IPS-NIHi7 (cell line): Measurements from ENCODE around the gene GLCCI1.

ENCODE experiments used
- DNase-seq: peaks from one replicate; pipeline ENCODE4 v3.0.0; 2012; ENCODE audit warnings: mixed read lengths; ENCODE audit errors: extremely low spot score

GLCCI1 gene

DNA sequence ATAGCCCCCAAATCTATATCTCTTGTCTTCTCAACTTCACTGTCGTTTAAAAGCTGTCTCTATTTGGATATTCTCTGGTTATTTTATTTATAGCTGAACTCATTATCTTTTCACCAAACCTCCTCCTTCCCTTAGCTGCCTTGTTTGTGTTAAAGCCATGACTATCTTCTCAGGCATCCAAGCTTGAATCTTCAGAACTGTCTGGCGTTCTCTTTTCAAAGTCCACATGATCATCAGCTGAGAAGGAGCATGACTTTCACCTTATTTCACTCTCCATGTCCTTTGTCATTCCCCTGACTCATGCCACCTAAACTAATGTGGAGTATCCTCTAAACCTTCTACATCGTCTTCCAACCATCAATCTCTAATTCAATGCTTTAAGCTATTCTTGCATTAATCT lies 5.7 kb upstream of the GLCCI1 start:
- no peak for DNase-seq

DNA sequence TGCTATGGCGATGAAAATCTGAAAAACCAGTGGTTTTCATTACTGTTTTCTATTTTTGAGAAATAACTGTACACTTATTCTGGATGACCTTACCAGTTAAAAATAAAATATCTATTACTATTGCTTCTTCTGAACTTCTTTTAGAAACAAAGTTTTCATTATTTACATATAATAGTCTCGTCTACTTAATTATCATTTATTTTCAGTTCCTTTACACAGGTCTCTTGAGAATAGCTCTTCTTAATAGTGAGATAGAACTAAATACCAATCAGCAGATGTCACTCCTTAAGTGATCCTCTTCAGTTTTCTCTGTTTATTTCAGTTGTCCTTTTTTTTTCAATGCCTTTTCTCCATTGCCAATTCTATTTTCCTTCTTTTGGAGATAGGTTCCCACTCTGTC lies 4.3 kb upstream of the GLCCI1 start:
- no peak for DNase-seq

DNA sequence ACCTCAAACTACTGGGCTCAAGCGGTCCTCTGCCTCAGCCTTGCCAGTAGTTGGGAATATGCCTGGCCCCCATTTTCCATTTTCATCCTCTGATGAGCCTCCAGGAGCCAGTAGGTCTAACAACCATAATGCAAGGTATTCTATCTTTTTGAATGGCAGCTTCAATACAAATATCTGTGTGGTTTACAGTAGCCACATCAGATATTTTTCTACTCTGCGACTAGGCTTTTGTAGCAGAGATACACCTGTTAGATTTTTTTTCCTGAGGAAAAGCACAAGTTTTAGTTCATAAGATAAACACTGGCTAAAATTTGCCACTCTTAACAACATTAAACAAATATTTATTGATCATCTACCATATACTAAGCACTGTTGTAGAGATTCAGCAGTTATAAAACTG lies 3.9 kb upstream of the GLCCI1 start:
- DNase-seq: no peak

DNA sequence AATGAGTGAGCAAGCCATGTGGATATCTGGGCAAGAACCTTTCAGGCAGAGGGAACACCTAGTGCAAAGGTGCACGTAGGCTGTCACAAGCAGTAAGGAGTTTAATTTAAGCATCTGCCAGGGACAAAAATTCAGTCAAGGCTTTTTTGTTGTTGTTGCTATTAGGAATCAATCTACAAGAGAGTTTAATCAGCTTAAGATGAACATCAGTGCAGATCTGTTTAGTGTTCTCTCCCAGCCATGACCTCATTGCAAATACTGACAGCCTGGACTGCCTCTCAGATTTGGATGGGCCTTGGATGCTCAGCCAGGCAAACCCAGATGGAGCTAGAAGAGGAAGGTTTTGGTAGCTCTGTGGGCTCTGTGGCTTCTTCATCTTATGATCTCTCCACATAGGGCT lies 3.3 kb upstream of the GLCCI1 start:
- DNase-seq: no peak

DNA sequence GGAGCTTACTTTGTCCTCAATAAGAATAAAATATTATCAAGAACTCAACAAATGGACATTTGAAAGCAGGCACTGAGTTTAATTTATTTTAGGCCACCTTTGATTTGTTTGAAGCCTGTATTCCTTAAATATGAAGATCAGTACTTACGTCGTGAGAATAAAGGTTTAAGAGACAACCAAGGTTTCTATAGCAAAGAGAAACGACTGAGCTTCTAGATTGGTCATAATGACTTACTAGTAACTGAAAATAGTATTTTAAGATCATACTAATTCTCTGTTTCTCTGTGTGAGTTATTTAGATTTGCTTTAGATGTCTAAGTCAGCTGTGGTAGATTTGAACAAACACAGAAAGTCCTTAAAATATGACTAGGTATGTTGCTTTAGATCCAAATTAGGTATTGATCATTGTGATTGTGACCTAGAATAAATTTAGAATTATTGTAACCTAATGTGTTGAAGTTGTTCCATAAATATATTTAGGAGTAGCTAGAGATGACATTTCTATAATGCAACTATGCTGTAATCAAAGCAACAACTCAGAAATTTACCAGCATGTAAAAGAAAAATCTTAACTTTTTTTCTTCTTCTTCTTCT lies 2.4 kb upstream of the GLCCI1 start:
- no peak for DNase-seq

DNA sequence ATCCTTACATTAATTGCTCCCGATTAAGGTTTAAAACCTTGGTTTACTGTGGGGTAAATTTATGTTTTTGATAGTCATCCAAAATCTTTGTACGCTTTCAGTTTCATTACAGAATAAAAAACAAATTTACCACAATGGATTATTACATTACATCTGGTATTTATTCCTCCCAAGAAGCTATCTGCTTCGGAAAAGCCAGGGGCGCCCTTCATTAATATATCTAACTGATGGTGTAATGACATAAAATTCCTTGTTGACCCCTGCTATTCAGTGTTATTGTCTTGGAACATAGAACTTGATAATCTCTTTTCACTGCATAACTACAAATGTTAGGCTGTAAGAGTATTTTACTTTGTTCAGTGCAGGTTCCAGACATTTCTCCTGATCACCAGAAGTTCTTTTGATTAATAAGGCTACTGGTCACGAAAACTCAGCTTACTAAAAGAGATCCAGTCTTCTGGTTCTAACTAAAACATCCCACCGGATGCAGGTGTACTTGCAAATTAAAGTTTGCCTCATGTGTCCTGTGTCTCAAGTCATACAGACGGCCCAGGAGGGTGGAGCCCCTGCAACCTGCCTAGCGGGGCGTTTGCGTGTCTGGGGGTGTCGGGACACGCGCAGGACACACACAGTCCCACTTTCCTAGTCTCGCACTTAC lies 581 bp upstream of the GLCCI1 start:
- no peak for DNase-seq

DNA sequence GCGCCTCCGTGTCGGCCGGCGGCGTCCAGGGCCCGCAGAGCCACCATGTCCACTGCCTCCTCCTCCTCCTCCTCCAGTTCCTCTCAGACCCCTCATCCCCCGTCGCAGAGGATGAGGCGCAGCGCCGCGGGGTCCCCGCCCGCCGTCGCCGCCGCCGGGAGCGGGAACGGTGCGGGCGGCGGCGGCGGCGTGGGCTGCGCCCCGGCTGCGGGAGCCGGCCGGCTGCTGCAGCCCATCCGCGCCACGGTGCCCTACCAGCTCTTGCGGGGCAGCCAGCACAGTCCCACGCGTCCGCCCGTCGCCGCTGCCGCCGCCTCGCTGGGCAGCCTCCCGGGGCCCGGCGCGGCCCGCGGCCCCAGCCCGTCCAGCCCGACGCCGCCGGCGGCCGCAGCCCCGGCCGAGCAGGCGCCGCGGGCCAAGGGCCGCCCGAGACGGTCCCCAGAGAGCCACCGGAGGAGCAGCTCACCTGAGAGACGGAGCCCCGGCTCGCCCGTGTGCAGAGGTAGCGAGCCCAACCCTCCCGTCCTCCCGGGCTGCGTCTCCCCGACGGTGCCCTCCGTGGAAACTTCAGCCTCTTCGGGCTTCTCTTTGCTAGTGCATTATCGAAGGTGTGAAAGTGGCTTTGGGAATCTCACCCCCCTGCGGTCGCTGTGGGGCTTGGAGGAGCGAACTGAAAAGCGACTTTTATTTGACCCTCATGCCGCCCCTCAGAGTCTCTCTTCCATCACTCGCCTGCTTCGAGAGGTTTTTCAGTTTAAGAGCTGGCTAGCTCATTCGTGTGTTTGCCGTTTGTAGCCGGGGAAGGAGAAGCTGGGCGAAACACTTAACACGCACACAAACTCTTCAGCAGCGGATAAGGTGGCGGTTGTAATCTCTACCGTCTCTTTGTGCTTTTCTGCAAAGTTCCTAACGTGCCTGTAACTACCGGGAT lies 975 bp downstream of the GLCCI1 start:
- peak; percentile 32 for DNase-seq

DNA sequence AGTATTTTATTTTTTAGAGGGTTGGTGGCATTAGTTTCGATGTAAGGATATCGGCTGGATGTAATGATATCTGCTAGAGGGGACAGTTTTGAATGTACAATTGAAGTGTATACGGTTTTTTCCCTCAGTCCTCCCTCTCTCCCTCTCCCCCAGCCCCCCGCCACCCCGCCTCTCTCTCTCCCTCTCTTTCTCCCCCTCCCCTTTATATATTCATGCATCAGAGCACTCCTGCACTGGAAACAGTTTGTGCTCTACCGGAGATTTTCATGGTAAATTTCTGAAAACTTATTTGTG lies 1.6 kb downstream of the GLCCI1 start:
- DNase-seq: no peak

DNA sequence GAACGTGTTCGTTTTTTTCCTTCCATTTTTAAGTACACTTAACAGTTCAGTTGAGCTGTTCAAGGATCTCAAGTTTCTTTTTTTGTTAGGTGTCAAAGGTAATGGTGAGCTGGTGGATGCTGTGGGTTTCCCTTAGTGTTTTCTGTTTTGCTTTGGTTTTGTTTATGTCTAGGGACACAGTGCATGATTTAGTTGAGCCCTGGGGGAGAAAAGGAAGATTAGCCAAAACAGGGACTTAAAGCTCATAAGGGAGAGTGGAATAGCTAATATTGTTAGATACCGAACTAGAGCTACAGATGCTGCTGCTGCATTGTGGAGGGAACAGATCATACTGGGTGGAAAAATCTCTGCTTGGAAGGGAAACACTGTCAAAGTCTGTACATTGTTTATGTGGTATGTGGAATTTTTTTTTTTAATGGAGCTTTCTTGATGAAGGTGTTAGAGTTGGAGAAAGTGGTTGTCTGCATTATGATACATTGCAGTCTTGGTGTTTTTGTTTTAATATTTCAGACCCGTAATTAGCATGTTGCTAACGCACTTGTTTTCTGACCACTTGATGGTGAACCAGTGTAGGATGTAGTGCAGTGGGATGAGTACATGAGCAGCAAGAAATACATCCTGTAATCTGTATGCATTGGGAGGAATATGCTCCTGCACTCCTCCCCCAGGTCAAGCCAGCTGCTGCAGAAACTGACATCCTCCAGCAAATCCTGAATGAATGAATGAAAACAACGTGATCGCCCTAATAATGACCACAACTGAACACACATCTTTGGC lies 2.1 kb downstream of the GLCCI1 start:
- no peak for DNase-seq

DNA sequence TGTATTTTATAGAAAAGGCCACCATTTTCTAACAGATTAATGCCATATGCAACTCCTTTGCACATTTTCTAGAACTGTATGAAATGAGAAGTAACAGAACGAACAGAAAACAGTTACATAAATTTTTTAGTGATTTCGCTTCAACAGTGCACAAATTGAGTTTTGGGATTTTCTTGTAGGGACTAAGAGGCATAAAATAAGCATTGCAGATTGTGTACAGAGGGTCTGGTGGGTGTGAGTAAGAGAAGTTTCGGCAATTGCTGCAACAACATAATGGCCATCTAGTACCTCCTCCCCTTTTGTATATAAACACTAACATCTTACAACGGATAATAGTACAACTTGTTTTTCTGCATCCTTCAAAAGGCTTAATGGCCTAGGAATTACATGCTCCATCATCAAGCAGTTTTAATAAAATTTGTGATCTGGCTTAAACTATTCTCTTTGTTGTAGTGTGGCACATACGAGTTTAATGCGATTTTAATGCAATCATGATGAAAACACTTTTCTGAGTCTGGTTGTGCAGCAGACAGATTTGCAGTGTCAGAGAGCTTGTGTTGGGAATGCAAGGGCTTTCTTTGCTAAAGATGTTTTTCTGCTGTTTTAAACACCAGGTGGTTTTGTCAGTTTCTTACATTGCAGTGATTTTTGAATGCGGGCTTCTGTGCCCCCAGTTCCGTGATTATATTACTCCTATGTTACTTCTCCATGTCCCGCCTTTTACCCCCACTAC lies 2.9 kb downstream of the GLCCI1 start:
- DNase-seq: no peak

DNA sequence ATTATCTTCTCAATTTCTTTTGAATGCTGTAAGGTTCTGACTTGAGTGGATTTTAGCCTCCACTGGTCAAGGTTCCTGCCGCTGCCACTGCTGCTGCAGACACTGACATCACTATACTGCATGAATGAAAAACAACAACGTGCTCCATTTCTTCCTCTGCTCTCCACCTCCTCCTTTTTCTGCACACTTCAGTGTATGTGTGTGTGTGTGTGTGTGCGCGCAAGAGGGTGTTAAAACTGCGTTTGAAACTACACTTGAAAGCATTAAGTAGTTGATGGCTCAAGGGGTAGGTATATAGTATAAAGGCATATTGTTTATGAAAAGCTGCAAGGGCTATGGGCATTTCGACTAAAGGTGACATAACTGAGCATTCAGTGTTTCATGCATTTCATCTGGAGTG lies 3.5 kb downstream of the GLCCI1 start:
- no peak for DNase-seq

DNA sequence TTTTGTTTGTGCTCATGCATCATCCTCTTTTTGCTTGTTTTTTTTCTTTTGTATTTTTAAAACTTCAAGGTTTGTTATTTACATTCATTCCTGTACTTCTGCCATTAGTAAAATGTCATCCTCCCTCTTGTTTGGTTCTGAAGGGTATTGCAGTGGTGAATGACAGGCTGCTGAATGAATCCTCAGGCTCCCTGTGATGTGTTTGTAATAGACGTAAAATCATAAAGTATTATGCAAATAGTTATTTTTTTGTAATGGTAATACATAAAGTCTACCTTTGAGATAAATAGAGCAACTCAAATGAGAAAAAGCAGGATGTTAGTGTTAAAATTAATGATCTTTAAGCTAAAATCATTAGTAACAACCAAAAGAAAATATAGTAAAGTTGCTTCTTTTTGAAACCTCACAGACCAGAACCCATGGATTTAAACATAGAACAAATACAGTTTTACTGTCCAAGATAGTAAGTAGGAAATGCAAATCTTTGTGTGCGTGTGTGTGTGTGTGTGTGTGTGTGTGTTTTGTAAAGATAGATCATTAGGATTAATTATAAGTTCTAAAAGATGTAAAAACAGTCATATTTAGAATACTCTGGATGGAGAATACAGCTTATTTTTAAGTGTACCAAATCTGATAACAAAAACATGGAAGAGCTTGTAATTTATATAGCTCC lies 4.5 kb downstream of the GLCCI1 start:
- DNase-seq: no peak

DNA sequence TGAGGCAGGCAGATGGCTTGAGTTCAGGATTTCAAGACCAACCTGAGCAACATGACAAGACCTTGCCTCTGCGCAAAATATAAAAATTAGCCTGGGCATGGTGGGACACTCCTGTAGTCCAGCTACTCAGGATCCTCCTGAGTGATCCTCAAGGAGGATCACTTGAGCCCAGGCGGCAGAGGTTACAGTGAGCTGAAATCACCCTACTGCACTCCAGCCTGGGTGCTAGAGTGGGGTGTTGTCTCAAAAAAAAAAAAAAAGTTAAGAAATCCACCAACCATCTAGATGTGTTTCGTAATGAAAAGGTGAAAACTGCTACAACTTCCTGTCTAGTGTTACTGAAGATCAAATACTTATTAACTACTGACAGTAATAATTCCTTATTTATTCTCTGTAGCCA lies 8.1 kb downstream of the GLCCI1 start:
- DNase-seq: no peak

DNA sequence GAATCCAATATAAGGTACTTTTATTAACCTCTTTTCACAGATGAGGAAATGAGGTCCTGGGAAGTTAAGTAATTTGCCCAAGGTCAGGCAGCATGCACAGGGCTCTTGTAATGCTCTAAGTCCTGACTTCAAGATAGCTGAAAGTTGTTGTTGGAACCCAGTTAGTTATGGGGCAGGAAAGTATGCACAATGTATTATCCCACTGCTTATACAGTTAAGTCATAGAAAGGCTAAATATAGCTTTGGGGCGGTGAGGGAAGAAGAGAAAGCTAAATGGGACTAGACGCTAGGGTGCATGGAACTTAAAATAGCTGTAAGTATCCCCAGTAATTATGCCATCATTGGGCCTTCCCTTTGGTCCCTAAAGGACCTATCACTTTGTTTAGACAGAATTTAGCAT lies 9.2 kb downstream of the GLCCI1 start:
- no peak for DNase-seq

DNA sequence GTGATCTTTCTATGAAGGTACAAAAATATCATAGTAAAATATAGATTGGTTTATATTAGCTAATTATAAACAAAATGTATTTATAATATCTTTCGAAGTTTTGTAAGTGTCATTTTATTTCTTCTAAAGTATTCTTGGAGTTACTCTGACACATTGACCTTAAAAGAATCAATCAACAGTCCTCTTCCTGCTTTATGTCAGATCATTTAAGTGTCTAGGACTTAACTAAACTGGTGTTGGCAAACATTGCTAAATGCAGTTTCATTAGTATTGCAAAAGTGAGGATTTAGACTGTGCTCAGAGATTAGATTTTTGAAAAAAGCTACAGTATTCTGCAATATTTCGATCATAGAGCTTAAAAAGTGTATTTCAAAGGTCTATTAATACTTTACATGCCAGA lies 10.3 kb downstream of the GLCCI1 start:
- no peak for DNase-seq

DNA sequence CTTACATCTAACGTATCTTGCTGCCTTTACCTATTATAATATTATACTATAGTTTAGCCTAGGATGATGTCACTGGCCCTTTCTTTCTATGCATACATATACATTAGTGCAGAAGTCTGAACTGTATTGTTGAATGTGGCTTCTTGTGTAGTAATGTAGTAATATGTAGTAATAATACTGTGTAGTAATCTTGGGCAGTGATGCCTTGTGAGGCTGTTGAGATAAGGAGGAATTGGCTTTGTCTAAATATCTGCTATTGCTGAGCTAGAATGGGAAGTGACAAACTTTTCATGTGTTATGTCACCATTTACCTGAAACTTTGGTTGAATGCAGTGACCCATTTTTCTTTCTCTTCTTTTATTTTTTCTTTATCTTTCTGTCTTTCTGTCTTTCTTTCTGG lies 11.0 kb downstream of the GLCCI1 start:
- no peak for DNase-seq

DNA sequence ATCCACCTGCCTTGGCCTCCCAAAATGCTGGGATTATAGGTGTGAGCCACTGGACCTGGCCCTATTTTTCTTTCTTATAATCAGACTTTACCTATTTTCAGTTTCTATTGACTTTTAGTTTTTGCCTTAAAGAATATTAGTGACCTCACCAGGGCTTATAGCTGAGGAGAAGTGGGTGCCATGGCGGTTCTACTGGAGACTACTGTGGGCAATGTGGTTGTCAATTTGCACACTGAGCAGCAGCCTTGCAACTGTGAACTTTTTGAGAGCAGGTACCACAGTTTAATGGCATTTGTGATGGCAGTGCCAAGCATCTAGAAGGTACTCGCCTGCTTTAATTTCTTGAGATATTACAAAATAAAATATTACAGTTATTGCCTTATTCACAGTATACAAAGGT lies 11.5 kb downstream of the GLCCI1 start:
- no peak for DNase-seq

DNA sequence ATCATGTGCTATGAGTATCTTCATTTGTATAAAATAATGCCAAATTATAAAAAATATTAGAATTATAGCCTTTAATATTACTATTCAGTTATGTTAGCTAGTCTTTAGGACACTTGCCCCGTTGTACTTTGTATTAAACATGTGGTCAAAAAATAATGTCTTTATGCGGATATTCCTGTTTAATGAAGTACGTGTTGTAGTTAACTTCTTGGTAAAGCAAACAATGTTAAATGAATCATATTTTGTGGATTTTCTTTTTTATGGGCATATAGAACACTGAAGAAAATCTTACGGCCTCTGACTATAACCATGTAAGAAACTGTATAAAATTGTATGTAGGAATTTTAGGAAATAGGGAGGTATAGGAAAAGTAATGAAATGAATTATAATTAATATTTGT lies 14.3 kb downstream of the GLCCI1 start:
- no peak for DNase-seq

DNA sequence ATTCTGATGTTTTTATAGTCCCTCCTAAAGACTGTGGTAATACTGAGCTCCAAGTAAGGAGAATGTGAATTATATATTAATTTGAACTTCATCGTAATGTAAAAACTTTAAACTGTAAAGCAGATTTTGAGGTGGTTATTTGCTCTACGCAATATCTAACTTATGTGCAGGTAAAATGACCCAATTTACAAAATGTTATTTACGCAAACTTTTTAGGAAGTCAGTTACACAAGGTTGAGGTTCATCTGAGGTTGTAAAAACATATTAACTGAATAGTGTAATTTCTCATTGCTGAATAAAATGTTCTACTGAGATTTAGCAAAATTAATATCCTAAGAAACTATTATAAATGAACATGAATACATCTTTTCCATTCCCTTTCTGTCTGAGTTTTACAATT lies 15.8 kb downstream of the GLCCI1 start:
- no peak for DNase-seq

DNA sequence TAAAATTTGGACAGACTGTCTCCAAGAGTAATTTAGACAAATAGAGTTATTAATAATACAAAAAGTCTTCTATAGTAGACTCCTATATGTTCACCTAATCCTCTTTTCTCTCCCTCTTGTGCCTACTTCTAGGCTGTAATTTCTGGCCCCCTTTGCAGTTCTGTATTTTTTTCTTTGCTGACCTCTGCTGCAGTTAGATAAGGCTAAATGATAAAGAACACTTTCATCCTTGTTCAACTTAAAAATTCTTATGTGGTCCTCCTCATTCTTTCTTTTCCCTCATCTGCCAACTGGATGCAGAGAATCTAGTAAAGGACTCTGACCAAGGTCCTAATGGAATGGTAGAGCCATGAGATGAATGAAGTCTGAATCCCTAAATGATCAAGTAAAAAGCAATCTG lies 20.1 kb downstream of the GLCCI1 start:
- no peak for DNase-seq

DNA sequence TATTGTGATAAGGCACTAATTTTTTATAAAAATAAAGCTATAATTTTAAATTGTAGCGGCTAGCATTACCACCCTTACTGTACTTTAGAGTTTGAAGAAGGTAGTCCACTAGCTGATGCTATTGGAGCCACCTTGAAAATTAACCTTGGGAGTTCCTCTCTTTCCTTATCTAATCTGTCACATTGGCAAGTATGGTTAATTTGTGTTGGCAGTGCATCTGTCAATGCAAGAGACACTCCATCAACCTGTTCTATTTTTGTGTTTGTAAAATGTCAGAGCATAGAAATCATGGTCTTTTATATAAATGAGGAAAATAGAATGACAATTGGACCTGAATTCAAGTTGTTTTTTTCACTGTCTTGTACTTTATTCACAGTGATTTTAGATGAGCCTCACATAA lies 20.5 kb downstream of the GLCCI1 start:
- DNase-seq: no peak
